GM19043 (cell line): ENCODE results near the gene ACCS.

Experiments used
- ATAC-seq: cut with Tn5 transposase; IDR thresholded peaks from one replicate; pipeline ENCODE4 v1.9.1; 2021; ENCODE audit warnings: low read depth; ENCODE audit not compliant: unreplicated experiment

The ACCS gene

GRCh38 chr11:44083906-44084305 is 17.8 kb downstream of the ACCS start:
- ATAC-seq, result no peak

DNA sequence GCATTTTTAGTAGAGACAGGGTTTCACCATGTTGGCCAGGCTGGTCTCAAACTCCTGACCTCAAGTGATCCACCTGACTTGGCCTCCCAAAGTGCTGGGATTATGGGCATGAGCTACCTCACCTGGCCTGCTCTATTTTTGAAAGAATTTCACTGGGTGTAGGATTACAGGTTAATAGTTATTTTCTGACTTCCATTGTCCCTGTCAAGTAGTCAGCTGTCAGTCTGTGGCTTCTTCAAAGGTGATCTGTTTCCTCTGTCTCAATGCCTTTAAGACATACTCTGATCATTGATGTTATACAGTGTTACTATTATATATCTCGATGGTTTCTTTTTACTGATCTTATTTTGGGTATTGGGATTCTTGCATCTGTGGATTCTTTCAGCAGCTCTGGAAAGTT is 19.3 kb downstream of the ACCS start:
- no peak for ATAC-seq

- no peak for ATAC-seq
These were observed 22.3 kb downstream of the ACCS start for GRCh38 chr11:44088377-44088776.

DNA sequence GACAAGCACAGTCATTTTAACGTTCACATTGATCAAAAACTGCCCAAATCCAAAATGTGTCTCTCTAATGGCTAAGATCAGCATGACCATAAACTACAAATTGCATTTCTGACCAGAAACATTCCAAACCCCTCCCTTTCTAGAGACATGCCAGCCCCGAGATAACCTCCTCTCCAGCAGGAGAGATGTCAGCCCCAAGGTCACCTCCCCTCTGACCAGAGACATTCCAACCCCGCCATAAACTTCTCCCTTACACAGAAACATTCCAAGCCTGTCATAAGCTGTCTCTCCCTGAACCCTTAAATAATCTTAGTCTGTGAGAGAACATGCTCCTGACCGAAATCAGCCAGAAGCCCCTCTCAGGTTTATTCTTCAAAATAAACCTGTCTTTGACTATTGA is 22.8 kb downstream of the ACCS start:
- ATAC-seq, result no peak

GRCh38 chr11:44090539-44090938 is 24.5 kb downstream of the ACCS start:
- no peak for ATAC-seq

DNA sequence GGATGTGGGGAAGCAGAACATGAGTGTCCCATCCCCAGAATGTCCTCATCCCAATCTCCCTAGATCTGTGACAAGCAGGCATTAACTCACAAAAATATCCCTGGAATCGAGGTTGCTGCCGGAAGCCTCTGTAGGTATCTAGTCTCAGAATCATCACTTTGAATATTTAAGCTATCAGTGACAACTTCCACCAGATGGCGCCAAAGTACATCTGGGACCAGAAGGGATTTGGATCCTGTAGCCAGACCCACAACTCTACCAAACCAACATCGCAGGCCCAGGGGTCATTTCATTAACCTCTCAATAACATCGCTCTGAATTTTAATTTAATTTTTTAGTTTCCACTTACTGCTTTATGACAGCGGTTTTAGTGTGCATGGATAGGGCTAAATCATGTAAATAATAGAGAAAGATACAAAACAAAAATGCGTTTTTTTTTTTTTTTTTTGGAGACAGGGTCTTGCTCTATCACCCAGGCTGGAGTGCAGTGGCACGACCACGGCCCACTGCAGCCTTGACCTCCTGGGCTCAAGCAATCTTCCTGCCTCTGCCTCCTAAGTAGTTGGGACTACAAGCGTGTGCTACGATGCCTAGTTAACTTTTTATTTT is 28.3 kb downstream of the ACCS start:
- no peak for ATAC-seq

- peak; percentile 94 for ATAC-seq
These were observed 29.7 kb downstream of the ACCS start, which contains the start of gene EXT2 for GRCh38 chr11:44095506-44096359. Gene EXT2 (plus strand): TSS chr11:44095678. CDS start chr11:44107713, 12,035 bp downstream.

DNA sequence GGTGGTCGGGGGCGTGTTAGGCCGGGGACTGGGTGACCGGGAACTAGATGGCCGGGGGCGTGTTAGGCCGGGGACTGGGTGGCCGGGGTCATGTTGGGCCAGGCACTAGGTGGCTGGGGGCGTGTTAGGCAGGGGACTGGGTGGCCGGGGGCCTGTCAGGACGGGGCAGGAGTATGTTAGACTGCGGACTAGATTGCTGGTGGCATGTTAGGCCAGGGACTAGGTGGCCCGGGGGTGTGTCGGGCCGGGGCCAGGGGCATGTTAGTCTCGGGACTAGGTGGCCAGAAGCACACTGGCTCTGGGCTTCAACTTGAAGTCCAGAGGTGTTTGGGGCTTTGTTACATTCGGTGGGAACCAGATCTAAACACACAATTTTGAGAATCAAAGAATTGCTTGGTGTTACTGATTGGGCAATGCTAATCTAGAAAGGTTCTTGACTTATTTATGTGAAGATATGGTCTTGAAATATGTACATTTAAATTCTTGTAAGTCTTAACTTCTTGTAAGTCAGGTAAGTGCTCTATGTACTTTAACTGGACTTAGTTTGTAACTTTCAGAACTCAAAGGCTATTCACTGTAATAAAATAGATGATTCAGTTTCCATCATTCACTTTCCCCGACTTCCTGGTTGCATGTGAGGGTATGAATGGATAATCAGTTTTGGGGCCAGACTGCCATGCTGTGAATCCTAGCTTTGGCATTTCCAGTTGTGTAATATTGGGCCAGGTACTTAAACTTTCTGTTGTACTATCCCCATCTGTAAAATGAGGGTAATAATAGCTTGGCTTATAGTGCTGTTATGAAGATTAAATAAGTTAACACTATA is 30.5 kb downstream of the ACCS start:
- ATAC-seq, result no peak

GRCh38 chr11:44097821-44098220 is 31.8 kb downstream of the ACCS start:
- no peak for ATAC-seq

DNA sequence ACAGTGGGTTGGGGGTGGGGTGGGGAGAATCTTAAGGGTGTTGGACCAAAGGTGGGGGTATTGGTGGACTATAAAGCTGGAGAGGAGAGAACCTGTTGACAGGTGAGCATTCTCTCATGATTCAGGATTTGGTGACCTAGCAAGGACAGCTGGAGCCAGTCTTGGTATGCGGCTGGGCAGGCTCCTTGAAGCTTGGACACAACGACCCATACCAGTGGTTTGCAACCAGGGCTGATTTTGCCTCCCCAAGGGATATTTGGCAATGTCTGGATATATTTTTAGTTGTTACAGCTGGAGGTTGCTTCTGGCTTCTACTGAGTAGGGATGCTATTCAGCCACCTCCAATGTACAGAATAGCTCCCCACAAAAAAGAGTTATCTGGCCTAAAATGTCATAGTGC is 35.0 kb downstream of the ACCS start:
- ATAC-seq, result no peak

DNA sequence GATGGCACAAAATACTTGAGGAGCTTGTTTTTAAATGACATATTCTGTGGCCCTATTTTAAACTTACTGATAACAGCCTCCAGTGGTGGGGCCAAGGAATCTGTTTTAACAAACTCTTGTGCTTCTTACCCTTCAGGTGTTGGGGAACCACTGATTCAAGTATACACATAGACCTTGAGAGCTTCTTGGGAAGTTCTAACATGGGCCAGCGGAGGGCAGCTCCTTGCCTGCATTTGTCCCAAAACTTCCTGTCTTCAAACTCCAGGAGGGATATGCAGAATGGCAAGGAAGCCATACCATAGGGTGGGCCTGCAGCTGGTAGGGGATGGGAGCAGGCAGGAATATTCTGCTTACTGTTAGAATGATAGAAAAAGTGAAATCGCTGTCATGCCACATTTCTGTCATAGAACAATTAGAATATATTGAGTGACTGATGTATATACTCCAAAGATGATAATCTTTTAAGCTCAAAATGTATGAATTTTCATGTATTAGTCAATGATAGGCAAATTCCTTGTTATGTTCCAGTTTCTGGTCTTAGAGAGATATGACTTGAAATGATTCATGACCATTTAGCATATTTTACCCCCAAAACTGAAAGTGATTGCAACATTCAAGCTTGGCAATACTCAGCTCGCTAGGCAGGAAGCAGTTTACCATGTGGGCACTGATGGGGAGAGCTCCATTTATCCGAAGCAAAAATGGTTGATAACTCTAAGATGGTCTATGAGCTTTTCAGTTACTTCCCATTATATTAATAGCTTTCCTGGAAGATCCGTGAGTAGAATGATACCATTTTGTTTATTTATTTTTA is 38.6 kb downstream of the ACCS start:
- ATAC-seq, result no peak

DNA sequence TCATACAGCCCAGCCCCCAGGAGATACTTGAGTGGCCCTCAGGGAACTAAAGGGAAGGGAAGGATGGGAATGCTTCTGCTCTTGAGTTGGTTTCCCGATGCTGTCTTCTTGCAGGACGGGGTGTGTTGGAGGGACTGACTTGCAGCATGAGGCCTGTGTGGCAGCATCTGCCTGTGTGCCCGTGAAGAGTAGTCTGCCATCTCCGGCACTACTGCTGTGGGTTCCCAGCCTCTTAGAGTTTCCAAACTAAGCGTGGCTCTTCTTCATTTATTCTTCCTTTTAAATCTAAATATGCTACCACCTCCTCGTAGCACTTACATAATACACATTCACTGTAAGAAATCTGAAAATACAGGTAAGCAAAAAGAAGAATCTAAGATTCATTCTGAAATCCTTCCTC is 42.2 kb downstream of the ACCS start:
- ATAC-seq, result no peak

- ATAC-seq, result peak; percentile 86
These were observed 44.2 kb downstream of the ACCS start for GRCh38 chr11:44110231-44110679.

DNA sequence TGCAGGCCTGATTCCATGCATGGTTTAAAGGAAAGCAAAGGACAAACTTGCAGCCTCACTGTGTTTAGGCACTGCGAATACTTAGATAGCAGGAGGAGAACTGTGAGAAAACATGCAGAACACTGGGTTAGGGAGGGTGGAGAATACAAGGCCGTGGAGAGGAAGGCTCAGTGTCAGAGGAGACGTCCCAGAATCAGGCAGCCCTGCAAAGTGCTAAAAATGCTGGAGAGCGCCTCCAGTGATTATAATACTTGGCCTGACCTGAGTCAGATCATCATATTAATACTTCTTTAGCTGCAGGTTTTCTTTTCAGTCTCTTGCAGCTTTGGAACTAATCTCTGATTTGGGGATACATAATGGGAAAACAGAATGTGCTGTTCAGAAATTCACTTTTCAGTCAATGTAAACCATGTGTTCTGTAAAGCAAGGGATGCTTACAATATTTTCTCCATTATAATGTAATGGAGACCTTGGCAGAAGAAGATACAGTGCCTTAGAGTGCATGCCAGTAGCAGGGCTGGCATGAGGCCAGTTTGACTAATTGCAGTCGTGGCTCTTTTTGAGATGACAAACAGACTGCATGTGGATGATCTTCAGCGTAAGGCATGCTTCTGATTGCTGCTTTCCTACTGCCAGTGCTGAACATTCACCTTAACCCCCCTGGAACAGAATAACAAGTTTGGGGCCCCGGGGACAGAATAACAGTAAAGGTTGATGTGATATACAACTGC is 46.2 kb downstream of the ACCS start:
- no peak for ATAC-seq

DNA sequence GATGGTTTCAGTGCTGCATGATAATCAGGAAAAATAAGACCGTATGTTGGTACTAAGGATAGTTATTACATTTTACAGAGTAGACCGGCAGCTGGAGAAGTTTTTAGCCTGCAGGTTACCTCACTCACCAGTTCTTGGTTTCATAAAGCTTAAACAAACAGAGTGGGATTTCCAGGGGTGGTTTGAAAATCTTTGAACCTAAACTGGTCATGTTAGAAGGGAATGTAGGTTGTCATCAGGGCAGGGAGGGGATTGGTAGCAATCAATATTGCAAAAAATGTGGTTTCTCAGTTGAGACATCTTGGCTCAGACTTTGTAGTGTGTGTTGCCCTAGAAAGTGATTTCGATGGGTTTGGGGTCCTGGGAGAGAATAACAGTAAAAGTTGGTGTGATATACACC is 46.9 kb downstream of the ACCS start:
- no peak for ATAC-seq

DNA sequence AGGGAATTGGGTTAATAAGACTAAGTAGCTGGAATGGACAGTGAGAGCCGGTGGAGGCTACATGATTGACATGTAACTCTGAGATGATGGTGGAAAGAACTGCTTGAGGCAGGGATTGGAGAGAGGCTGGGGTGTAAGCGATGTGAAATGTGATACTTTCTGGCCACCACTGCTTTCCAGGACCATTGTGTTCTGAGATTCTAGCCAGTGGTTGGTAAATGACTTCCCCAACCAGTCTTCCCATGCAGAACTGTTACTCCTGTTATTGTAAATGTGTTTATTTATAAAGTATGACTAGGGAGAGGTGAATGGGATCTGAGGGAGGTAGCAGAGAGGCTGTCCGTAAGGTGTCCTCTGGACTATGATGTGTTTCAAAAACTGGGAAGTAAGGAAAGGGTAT is 47.5 kb downstream of the ACCS start:
- no peak for ATAC-seq

- ATAC-seq, result no peak
These were observed 50.3 kb downstream of the ACCS start for GRCh38 chr11:44116234-44116830.

- ATAC-seq, result no peak
These were observed 54.1 kb downstream of the ACCS start for GRCh38 chr11:44120169-44120568.

DNA sequence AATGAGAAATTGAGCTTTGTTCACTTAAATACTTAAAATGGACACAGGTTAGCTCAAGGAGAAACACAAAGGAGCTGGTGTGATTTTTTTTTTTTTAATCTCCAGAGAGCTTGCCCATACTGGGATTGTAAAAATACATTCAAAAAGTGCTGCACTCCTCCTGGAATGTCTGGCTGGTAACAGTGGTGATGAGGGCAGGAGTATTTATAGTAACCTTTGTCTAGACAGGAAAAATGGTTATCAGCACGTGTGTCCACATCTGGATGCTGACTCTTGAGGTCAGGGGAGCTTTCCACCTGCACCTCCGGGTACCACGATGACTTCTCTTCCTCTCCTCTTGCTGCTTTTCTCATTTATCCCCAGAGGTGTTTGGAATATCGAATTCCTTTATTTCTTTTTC is 59.5 kb downstream of the ACCS start:
- no peak for ATAC-seq
